Measurements from ENCODE around the gene SULT2B1.

- TF ChIP-seq CTCF (IDR thresholded peaks at IDR 0.05; ENCODE audit: poor library complexity, severe bottlenecking) (no peak), POLR2AphosphoS5 (IDR thresholded peaks at IDR 0.05) (no peak), SMC3 (conservative IDR thresholded peaks at IDR 0.05; ENCODE audit: poor library complexity) (no peak), EP300 (conservative IDR thresholded peaks at IDR 0.05; ENCODE audit: poor library complexity, severe bottlenecking) (no peak), MXI1 (conservative IDR thresholded peaks at IDR 0.05; ENCODE audit: poor library complexity, severe bottlenecking) (no peak)
These were observed 4.9 kb downstream of the SULT2B1 start for GRCh38 chr19:48556825-48557224.

All from neural cell (in vitro differentiated cells).